ENCODE measurements around the gene RDX. TPM values are rescaled to one million over a fixed set of nuclear protein-coding genes. Genes with fewer than 3 reads are reported as not detected.

RDX gene
- total and polyA plus RNA-seq, 4 donors, result 126 to 185 (median 155) TPM

- Histone ChIP-seq H3K36me3 (ENCODE audit: control insufficient read depth, insufficient read depth, low read length) (peaks cover 2% of the 10 kb centered on the region), H3K4me3 (ENCODE audit: low read depth, low read length) (no peak overlapping the region), H3K27ac (ENCODE audit: low read depth, low read length) (no peak overlapping the region), H3K9me3 (ENCODE audit: control insufficient read depth, insufficient read depth, low read length) (no peaks in the 10 kb centered on the region), H3K27me3 (ENCODE audit: control insufficient read depth, insufficient read depth, low read length) (no peaks in the 10 kb centered on the region), H3K4me1 (ENCODE audit: control insufficient read depth, insufficient read depth, low read length) (no peaks in the 10 kb centered on the region)
- peak in 4 of 6 donors; percentile 12 to 54 (median 30) for DNase-seq (ENCODE audit: low read depth in 4 of 6, low spot score in 6 of 6)
- no CpG with 5 or more reads among the region's 1 CpG for WGBS (ENCODE audit: insufficient coverage)
These were observed 44.6 kb downstream of the RDX start for GRCh38 chr11:110251836-110252235.

GRCh38 chr11:110250168-110250567 lies 46.2 kb downstream of the RDX start:
- DNase-seq (ENCODE audit: low read depth in 4 of 6, low spot score in 6 of 6), result no peak
- Histone ChIP-seq H3K4me1 (ENCODE audit: control insufficient read depth, insufficient read depth, low read length) (no peaks in the 10 kb centered on the region), H3K27ac (ENCODE audit: low read depth, low read length) (no peak overlapping the region), H3K4me3 (ENCODE audit: low read depth, low read length) (no peak overlapping the region), H3K36me3 (ENCODE audit: control insufficient read depth, insufficient read depth, low read length) (peaks cover 2% of the 10 kb centered on the region), H3K9me3 (ENCODE audit: control insufficient read depth, insufficient read depth, low read length) (no peaks in the 10 kb centered on the region), H3K27me3 (ENCODE audit: control insufficient read depth, insufficient read depth, low read length) (no peaks in the 10 kb centered on the region)
- WGBS (ENCODE audit: insufficient coverage), result 71% methylated on average over 1 of the region's 2 CpGs

DNA sequence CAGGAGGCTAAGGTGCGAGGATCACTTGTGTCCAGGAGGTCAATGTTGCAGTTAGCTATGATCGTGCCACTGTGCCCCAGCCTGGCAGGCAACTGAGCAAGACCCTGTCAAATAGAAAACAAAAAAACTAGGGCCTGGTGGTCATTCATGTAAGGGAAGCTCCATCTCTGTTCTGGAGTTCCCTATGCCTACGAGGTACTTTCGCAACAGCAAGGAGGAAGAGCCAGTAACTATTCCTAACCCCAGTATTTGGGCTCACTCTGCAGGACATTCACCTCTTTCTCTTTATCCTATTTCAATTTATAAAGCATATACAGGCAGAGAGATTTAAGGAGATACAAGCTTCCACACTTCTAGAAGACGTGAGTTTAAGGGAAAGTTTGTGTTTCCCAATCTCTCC lies 46.6 kb downstream of the RDX start:
- Histone ChIP-seq H3K27ac (ENCODE audit: low read depth, low read length) (no peak overlapping the region), H3K27me3 (ENCODE audit: control insufficient read depth, insufficient read depth, low read length) (no peaks in the 10 kb centered on the region), H3K36me3 (ENCODE audit: control insufficient read depth, insufficient read depth, low read length) (peaks cover 2% of the 10 kb centered on the region), H3K4me1 (ENCODE audit: control insufficient read depth, insufficient read depth, low read length) (no peaks in the 10 kb centered on the region), H3K9me3 (ENCODE audit: control insufficient read depth, insufficient read depth, low read length) (no peaks in the 10 kb centered on the region), H3K4me3 (ENCODE audit: low read depth, low read length) (no peak overlapping the region)
- WGBS (ENCODE audit: insufficient coverage), result 94% methylated on average over 2 of the region's 5 CpGs
- no peak for DNase-seq (ENCODE audit: low read depth in 4 of 6, low spot score in 6 of 6)

GRCh38 chr11:110249066-110249465 lies 47.3 kb downstream of the RDX start:
- H3K27me3 ChIP-seq (ENCODE audit: control insufficient read depth, insufficient read depth, low read length), result no peaks in the 10 kb centered on the region
- peak in 2 of 6 donors; percentile 23 to 63 for DNase-seq (ENCODE audit: low read depth in 4 of 6, low spot score in 6 of 6)
- H3K9me3 ChIP-seq (ENCODE audit: control insufficient read depth, insufficient read depth, low read length), result no peaks in the 10 kb centered on the region
- no peak overlapping the region for H3K27ac ChIP-seq (ENCODE audit: low read depth, low read length)
- H3K4me3 ChIP-seq (ENCODE audit: low read depth, low read length), result no peak overlapping the region
- H3K36me3 ChIP-seq (ENCODE audit: control insufficient read depth, insufficient read depth, low read length), result no peaks in the 10 kb centered on the region
- H3K4me1 ChIP-seq (ENCODE audit: control insufficient read depth, insufficient read depth, low read length), result no peaks in the 10 kb centered on the region
- 91% methylated on average over 1 of the region's 1 CpG for WGBS (ENCODE audit: insufficient coverage)

DNA sequence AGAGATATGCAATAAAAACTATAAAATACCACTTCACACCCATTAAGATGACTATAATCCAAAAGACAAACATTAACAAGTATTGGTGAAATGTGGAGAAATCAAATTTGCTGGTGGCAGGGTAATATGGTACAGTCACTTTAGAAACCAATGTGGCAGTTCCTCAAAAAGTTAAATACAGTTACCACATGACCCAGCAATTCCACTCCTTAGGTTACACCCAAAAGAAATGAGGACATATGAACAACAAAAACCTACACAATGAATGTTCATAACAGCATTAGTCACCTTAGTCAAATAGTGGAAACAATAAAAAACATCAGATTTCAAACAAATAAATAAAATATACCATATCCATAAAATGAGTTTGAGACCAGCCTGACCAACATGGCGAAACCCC lies 52.6 kb downstream of the RDX start:
- no CpG with 5 or more reads among the region's 1 CpG for WGBS (ENCODE audit: insufficient coverage)
- H3K27ac ChIP-seq (ENCODE audit: low read depth, low read length), result no peak overlapping the region
- H3K27me3 ChIP-seq (ENCODE audit: control insufficient read depth, insufficient read depth, low read length), result no peaks in the 10 kb centered on the region
- peaks cover 7% of the 10 kb centered on the region for H3K36me3 ChIP-seq (ENCODE audit: control insufficient read depth, insufficient read depth, low read length)
- H3K4me1 ChIP-seq (ENCODE audit: control insufficient read depth, insufficient read depth, low read length), result no peaks in the 10 kb centered on the region
- no peak for DNase-seq (ENCODE audit: low read depth in 4 of 6, low spot score in 6 of 6)
- no peaks in the 10 kb centered on the region for H3K9me3 ChIP-seq (ENCODE audit: control insufficient read depth, insufficient read depth, low read length)
- no peak overlapping the region for H3K4me3 ChIP-seq (ENCODE audit: low read depth, low read length)

DNA sequence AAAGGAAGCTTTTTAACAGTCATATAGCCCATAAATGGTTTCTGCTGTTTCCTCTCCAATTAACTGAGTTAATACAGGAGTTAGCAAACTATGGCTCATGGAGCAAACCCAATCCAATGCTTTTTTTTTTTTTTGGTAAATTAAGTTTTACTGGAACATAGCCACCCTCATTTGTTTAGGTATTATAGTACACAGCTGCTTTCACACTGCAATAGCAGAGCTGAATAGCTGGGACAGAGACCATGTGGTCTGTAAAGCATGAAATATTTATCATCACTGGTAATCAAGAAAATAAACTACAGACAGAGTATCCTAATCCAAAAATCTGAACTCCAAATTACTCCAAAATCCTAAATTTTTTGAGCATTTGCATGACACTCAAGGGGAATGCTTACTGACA lies 53.7 kb downstream of the RDX start:
- peak in 1 of 6 donors; percentile 73 for DNase-seq (ENCODE audit: low read depth in 4 of 6, low spot score in 6 of 6)
- Histone ChIP-seq H3K36me3 (ENCODE audit: control insufficient read depth, insufficient read depth, low read length) (peaks cover 7% of the 10 kb centered on the region), H3K4me3 (ENCODE audit: low read depth, low read length) (no peak overlapping the region), H3K4me1 (ENCODE audit: control insufficient read depth, insufficient read depth, low read length) (no peaks in the 10 kb centered on the region), H3K27me3 (ENCODE audit: control insufficient read depth, insufficient read depth, low read length) (no peaks in the 10 kb centered on the region), H3K9me3 (ENCODE audit: control insufficient read depth, insufficient read depth, low read length) (no peaks in the 10 kb centered on the region), H3K27ac (ENCODE audit: low read depth, low read length) (no peak overlapping the region)

GRCh38 chr11:110242188-110242587 lies 54.2 kb downstream of the RDX start:
- DNase-seq (ENCODE audit: low read depth in 4 of 6, low spot score in 6 of 6), result no peak
- H3K9me3 ChIP-seq (ENCODE audit: control insufficient read depth, insufficient read depth, low read length), result no peaks in the 10 kb centered on the region
- peaks cover 7% of the 10 kb centered on the region for H3K36me3 ChIP-seq (ENCODE audit: control insufficient read depth, insufficient read depth, low read length)
- no peaks in the 10 kb centered on the region for H3K4me1 ChIP-seq (ENCODE audit: control insufficient read depth, insufficient read depth, low read length)
- no peaks in the 10 kb centered on the region for H3K27me3 ChIP-seq (ENCODE audit: control insufficient read depth, insufficient read depth, low read length)
- no peak overlapping the region for H3K27ac ChIP-seq (ENCODE audit: low read depth, low read length)
- 100% methylated on average over 1 of the region's 7 CpGs for WGBS (ENCODE audit: insufficient coverage)
- H3K4me3 ChIP-seq (ENCODE audit: low read depth, low read length), result no peak overlapping the region

GRCh38 chr11:110235966-110236365 lies 60.4 kb downstream of the RDX start:
- Histone ChIP-seq H3K27me3 (ENCODE audit: control insufficient read depth, insufficient read depth, low read length) (no peaks in the 10 kb centered on the region), H3K9me3 (ENCODE audit: control insufficient read depth, insufficient read depth, low read length) (no peaks in the 10 kb centered on the region), H3K36me3 (ENCODE audit: control insufficient read depth, insufficient read depth, low read length) (peaks cover 13% of the 10 kb centered on the region), H3K27ac (ENCODE audit: low read depth, low read length) (no peak overlapping the region), H3K4me1 (ENCODE audit: control insufficient read depth, insufficient read depth, low read length) (no peaks in the 10 kb centered on the region), H3K4me3 (ENCODE audit: low read depth, low read length) (no peak overlapping the region)
- DNase-seq (ENCODE audit: low read depth in 4 of 6, low spot score in 6 of 6), result no peak
- no CpG with 5 or more reads among the region's 1 CpG for WGBS (ENCODE audit: insufficient coverage)

- Histone ChIP-seq H3K4me3 (ENCODE audit: low read depth, low read length) (no peak overlapping the region), H3K36me3 (ENCODE audit: control insufficient read depth, insufficient read depth, low read length) (peaks cover 13% of the 10 kb centered on the region), H3K27ac (ENCODE audit: low read depth, low read length) (no peak overlapping the region), H3K4me1 (ENCODE audit: control insufficient read depth, insufficient read depth, low read length) (no peaks in the 10 kb centered on the region), H3K27me3 (ENCODE audit: control insufficient read depth, insufficient read depth, low read length) (no peaks in the 10 kb centered on the region), H3K9me3 (ENCODE audit: control insufficient read depth, insufficient read depth, low read length) (no peaks in the 10 kb centered on the region)
- no peak for DNase-seq (ENCODE audit: low read depth in 4 of 6, low spot score in 6 of 6)
- WGBS (ENCODE audit: insufficient coverage), result 80% methylated on average over 1 of the region's 3 CpGs
These were observed 66.0 kb downstream of the RDX start for GRCh38 chr11:110230377-110230776.

- Histone ChIP-seq H3K27ac (ENCODE audit: low read depth, low read length) (no peak overlapping the region), H3K36me3 (ENCODE audit: control insufficient read depth, insufficient read depth, low read length) (peaks cover 15% of the 10 kb centered on the region), H3K9me3 (ENCODE audit: control insufficient read depth, insufficient read depth, low read length) (no peaks in the 10 kb centered on the region), H3K4me3 (ENCODE audit: low read depth, low read length) (no peak overlapping the region), H3K27me3 (ENCODE audit: control insufficient read depth, insufficient read depth, low read length) (no peaks in the 10 kb centered on the region), H3K4me1 (ENCODE audit: control insufficient read depth, insufficient read depth, low read length) (no peaks in the 10 kb centered on the region)
- WGBS (ENCODE audit: insufficient coverage), result 92% methylated on average over 4 of the region's 4 CpGs
- no peak for DNase-seq (ENCODE audit: low read depth in 4 of 6, low spot score in 6 of 6)
These were observed 77.2 kb downstream of the RDX start for GRCh38 chr11:110219006-110219785.
